Left hindlimb (tissue), 1 donor: ENCODE measurements around the gene ZBTB40.

Experiments
- DNase-seq: peaks from one replicate; pipeline ENCODE4 v3.0.0-alpha.2; 2018

The ZBTB40 gene

GRCh38 chr1:22473952-22474351 lies 22.3 kb downstream of the ZBTB40 start:
- DNase-seq: no peak

- no peak for DNase-seq
Observed at GRCh38 chr1:22476566-22476965, 24.9 kb downstream of the ZBTB40 start.

GRCh38 chr1:22483121-22483520 lies 31.5 kb downstream of the ZBTB40 start:
- no peak for DNase-seq

- no peak for DNase-seq
Observed at GRCh38 chr1:22484706-22485345, 33.2 kb downstream of the ZBTB40 start.

GRCh38 chr1:22485431-22485830 lies 33.8 kb downstream of the ZBTB40 start:
- no peak for DNase-seq

- no peak for DNase-seq
Observed at GRCh38 chr1:22487781-22488180, 36.1 kb downstream of the ZBTB40 start.

GRCh38 chr1:22488319-22488718 lies 36.7 kb downstream of the ZBTB40 start:
- DNase-seq: no peak

GRCh38 chr1:22489278-22489677 lies 37.6 kb downstream of the ZBTB40 start:
- no peak for DNase-seq

GRCh38 chr1:22489823-22490222 lies 38.2 kb downstream of the ZBTB40 start:
- no peak for DNase-seq

- no peak for DNase-seq
Observed at GRCh38 chr1:22490309-22490708, 38.7 kb downstream of the ZBTB40 start.

GRCh38 chr1:22491995-22492715 lies 40.5 kb downstream of the ZBTB40 start:
- DNase-seq: no peak

- DNase-seq: no peak
Observed at GRCh38 chr1:22494144-22494543, 42.5 kb downstream of the ZBTB40 start.

- no peak for DNase-seq
Observed at GRCh38 chr1:22494943-22495579, 43.4 kb downstream of the ZBTB40 start.

- no peak for DNase-seq
Observed at GRCh38 chr1:22496536-22497160, 45.0 kb downstream of the ZBTB40 start.

- DNase-seq: no peak
Observed at GRCh38 chr1:22498463-22498862, 46.8 kb downstream of the ZBTB40 start.

- no peak for DNase-seq
Observed at GRCh38 chr1:22500058-22500457, 48.4 kb downstream of the ZBTB40 start.

GRCh38 chr1:22500471-22500870 lies 48.8 kb downstream of the ZBTB40 start:
- no peak for DNase-seq

GRCh38 chr1:22502202-22502601 lies 50.6 kb downstream of the ZBTB40 start:
- DNase-seq: no peak

- no peak for DNase-seq
Observed at GRCh38 chr1:22503721-22504410, 52.2 kb downstream of the ZBTB40 start.

- DNase-seq: no peak
Observed at GRCh38 chr1:22506130-22506692, 54.6 kb downstream of the ZBTB40 start.

- DNase-seq: no peak
Observed at GRCh38 chr1:22507587-22507986, 55.9 kb downstream of the ZBTB40 start.

- no peak for DNase-seq
Observed at GRCh38 chr1:22508329-22508728, 56.7 kb downstream of the ZBTB40 start.

- DNase-seq: no peak
Observed at GRCh38 chr1:22508991-22509390, 57.3 kb downstream of the ZBTB40 start.
